Right ventricle myocardium inferior (tissue), 1 donor: Measurements from ENCODE around the gene DNAH8. TPM values are rescaled to one million over a fixed set of nuclear protein-coding genes. Genes with fewer than 3 reads are reported as not detected.
A peak's percentile ranks its signal among the peaks of the same experiment; 100 is the strongest.
"Not testable (repeated sequence)": the region's sequence is repeated elsewhere in the genome, so short reads cannot be mapped to it uniquely, and the experiment has no call there.

Source experiments
- ATAC-seq: fragments of 200-7000 bp; cut with Tn5 transposase; one replicate; pipeline ENCODE4 v1.9.1; 2020; ENCODE audit warnings: mild to moderate bottlenecking, moderate library complexity
- DNase-seq: peaks from one replicate; pipeline ENCODE4 v3.0.0; 2021; ENCODE audit errors: missing footprints
- intact Hi-C: fragments of 100-400 bp; cut with DNase I; formaldehyde crosslinking; loops from one replicate; pipeline ENCODE4 v1.11.0; 2022
- total RNA-seq: library from RNA; stranded (reverse); fragmentation: NEBNext Ultra II Directional; extraction: Animal tissue kit (Norgen Biotek cat#: 25700); gene quantifications from one replicate; pipeline ENCODE4 v1.2.1, GENCODE V29; 2021
- donor health status: DM: no; HTN: yes; CAD: no; lungs with severe emphysema.

The DNAH8 gene
- total RNA-seq, 1 donor from 2014 or later, result not detected

- ATAC-seq, intact Hi-C loops, DNase-seq: not testable (repeated sequence)
Observed at GRCh38 chr6:38699702-38700101, 15.4 kb upstream of the DNAH8 start.

- no peak for ATAC-seq
- DNase-seq, result no peak
- intact Hi-C loops, result no loop called here
Observed at GRCh38 chr6:38701551-38701950, 13.6 kb upstream of the DNAH8 start.

GRCh38 chr6:38702558-38703397 is 12.3 kb upstream of the DNAH8 start, which contains the start of gene GLO1:
Gene GLO1, minus strand, starts transcription at chr6:38703145. Its CDS starts 91 bp downstream, at chr6:38703054.
- peak; percentile 99 for DNase-seq
- intact Hi-C loops, result no loop called here
- ATAC-seq, result peak; percentile 100

- DNase-seq (no peak), ATAC-seq (no peak)
- intact Hi-C loops, result no loop called here
Observed at GRCh38 chr6:38703949-38704590, 11.0 kb upstream of the DNAH8 start.

GRCh38 chr6:38705924-38706323 is 9.2 kb upstream of the DNAH8 start:
- ATAC-seq, result no peak
- no peak for DNase-seq
- intact Hi-C loops, result no loop called here

- ATAC-seq (no peak), DNase-seq (no peak)
- intact Hi-C loops, result no loop called here
Observed at GRCh38 chr6:38708496-38708895, 6.6 kb upstream of the DNAH8 start.

- ATAC-seq (no peak), DNase-seq (no peak)
- intact Hi-C loops, result no loop called here
Observed at GRCh38 chr6:38713812-38714211, 1.3 kb upstream of the DNAH8 start.

GRCh38 chr6:38714239-38715015 is 684 bp upstream of the DNAH8 start:
- no peak for DNase-seq
- ATAC-seq, result no peak
- intact Hi-C loops, result no loop called here

GRCh38 chr6:38716825-38717224 is 1.7 kb downstream of the DNAH8 start:
- intact Hi-C loops, result no loop called here
- ATAC-seq (no peak), DNase-seq (no peak)

GRCh38 chr6:38719358-38719757 is 4.2 kb downstream of the DNAH8 start:
- DNase-seq (no peak), ATAC-seq (no peak)
- intact Hi-C loops, result no loop called here

GRCh38 chr6:38720295-38720694 is 5.2 kb downstream of the DNAH8 start:
- intact Hi-C loops, result no loop called here
- no peak for DNase-seq
- ATAC-seq, result no peak

- DNase-seq, result no peak
- intact Hi-C loops, result no loop called here
- ATAC-seq, result no peak
Observed at GRCh38 chr6:38722038-38722437, 6.9 kb downstream of the DNAH8 start.

GRCh38 chr6:38722727-38723334 is 7.7 kb downstream of the DNAH8 start:
- ATAC-seq, result no peak
- DNase-seq, result no peak
- intact Hi-C loops, result no loop called here

- intact Hi-C loops, result no loop called here
- ATAC-seq (no peak), DNase-seq (no peak)
Observed at GRCh38 chr6:38723783-38724182, 8.7 kb downstream of the DNAH8 start.

GRCh38 chr6:38724343-38724742 is 9.2 kb downstream of the DNAH8 start:
- ATAC-seq (no peak), DNase-seq (no peak)
- intact Hi-C loops, result no loop called here

GRCh38 chr6:38725414-38726183 is 10.5 kb downstream of the DNAH8 start:
- intact Hi-C loops, result no loop called here
- DNase-seq, result no peak

GRCh38 chr6:38728203-38728602 is 13.1 kb downstream of the DNAH8 start:
- ATAC-seq (no peak), DNase-seq (no peak)
- intact Hi-C loops, result no loop called here

More at GRCh38 chr6:38725414-38726183, 10.5 kb downstream of the DNAH8 start:
- no peak for ATAC-seq

- intact Hi-C loops, result no loop called here
- no peak for DNase-seq
- ATAC-seq, result no peak
Observed at GRCh38 chr6:38730140-38730862, 15.2 kb downstream of the DNAH8 start.
